Measurements from ENCODE around the gene MRPL53.

The MRPL53 gene

GRCh38 chr2:74425523-74425922, 47.0 kb downstream of the MRPL53 start:
- no peak for DNase-seq (ENCODE audit: low read depth)

- no peak for DNase-seq (ENCODE audit: low read depth)
Observed at GRCh38 chr2:74424995-74425406, 47.5 kb downstream of the MRPL53 start.

- DNase-seq (ENCODE audit: low read depth): no peak
Observed at GRCh38 chr2:74424139-74424992, 48.1 kb downstream of the MRPL53 start.

- no peak for DNase-seq (ENCODE audit: low read depth)
Observed at GRCh38 chr2:74423231-74424095, 49.0 kb downstream of the MRPL53 start.

All from stimulated activated CD8-positive, alpha-beta memory T cell treated with anti-CD3 and anti-CD28 coated beads, Interleukin-12 subunit alpha, Interleukin-12 subunit beta, amount 100 ng/mL, for 1 hour (primary cell).